WTC11 (cell line): ENCODE data around the gene VIT.

Experiments used
- CREB1 ChIP-seq: sonication (generic); formaldehyde crosslinking; IDR thresholded peaks from 2 replicates; pipeline ENCODE4 v1.8.0; 2023; ENCODE audit warnings: mild to moderate bottlenecking, missing genetic modification reagents
- CTCF ChIP-seq: fragments of 200-600 bp; IDR thresholded peaks from 2 replicates; pipeline ENCODE4 v1.8.0; 2022; ENCODE audit warnings: antibody characterized with exemption
- FOXJ3 ChIP-seq: sonication (generic); formaldehyde crosslinking; IDR thresholded peaks from 2 replicates; pipeline ENCODE4 v1.9.0; 2021; ENCODE audit warnings: missing genetic modification reagents, mild to moderate bottlenecking, borderline replicate concordance
- MAX ChIP-seq: sonication (generic); formaldehyde crosslinking; IDR thresholded peaks from 2 replicates; pipeline ENCODE4 v1.8.0; 2022; ENCODE audit warnings: mild to moderate bottlenecking, missing genetic modification reagents
- OVOL2 ChIP-seq: fragments of 250-450 bp; sonication (Bioruptor Pico); IDR thresholded peaks from 2 replicates; pipeline ENCODE4 v1.9.0; 2021; ENCODE audit warnings: mild to moderate bottlenecking, borderline replicate concordance
- TF ChIP-seq, protein P1 (sequence below): fragments of 250-450 bp; sonication (Bioruptor Pico); IDR thresholded peaks from 2 replicates; pipeline ENCODE4 v1.9.0; 2021; ENCODE audit warnings: mild to moderate bottlenecking
- TF ChIP-seq, protein P2 (sequence below): sonication (generic); formaldehyde crosslinking; IDR thresholded peaks from 2 replicates; pipeline ENCODE4 v1.8.0; 2022; ENCODE audit warnings: mild to moderate bottlenecking, missing genetic modification reagents
- TF ChIP-seq, protein P3 (sequence below): sonication (generic); formaldehyde crosslinking; IDR thresholded peaks from 2 replicates; pipeline ENCODE4 v1.8.1; 2023; ENCODE audit warnings: mild to moderate bottlenecking, missing genetic modification reagents, moderate library complexity

DNA sequence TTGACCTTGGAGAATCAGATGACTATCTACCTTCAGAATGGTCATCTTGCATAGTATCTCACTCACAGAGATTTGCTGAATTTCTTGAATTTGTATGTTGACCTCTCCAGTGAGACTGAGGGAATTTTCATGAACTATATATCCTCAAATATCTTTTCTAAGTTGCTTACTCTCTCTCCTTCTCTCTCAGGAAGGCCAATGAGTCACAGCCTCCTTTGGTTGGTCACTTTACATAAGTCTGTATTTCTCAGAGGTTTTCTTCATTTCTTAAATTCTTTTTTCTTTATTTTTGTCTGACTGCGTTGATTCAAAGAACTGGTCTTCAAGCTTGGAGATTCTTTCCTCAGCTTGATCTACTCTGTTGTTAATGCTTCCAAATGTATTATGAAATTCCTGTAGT, 51.7 kb downstream of the VIT start:
- TF ChIP-seq CTCF: no peak
- TF ChIP-seq, protein P1, sequence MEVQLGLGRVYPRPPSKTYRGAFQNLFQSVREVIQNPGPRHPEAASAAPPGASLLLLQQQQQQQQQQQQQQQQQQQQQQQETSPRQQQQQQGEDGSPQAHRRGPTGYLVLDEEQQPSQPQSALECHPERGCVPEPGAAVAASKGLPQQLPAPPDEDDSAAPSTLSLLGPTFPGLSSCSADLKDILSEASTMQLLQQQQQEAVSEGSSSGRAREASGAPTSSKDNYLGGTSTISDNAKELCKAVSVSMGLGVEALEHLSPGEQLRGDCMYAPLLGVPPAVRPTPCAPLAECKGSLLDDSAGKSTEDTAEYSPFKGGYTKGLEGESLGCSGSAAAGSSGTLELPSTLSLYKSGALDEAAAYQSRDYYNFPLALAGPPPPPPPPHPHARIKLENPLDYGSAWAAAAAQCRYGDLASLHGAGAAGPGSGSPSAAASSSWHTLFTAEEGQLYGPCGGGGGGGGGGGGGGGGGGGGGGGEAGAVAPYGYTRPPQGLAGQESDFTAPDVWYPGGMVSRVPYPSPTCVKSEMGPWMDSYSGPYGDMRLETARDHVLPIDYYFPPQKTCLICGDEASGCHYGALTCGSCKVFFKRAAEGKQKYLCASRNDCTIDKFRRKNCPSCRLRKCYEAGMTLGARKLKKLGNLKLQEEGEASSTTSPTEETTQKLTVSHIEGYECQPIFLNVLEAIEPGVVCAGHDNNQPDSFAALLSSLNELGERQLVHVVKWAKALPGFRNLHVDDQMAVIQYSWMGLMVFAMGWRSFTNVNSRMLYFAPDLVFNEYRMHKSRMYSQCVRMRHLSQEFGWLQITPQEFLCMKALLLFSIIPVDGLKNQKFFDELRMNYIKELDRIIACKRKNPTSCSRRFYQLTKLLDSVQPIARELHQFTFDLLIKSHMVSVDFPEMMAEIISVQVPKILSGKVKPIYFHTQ (CRISPR knock-in tag): no peak
- TF ChIP-seq, protein P2, sequence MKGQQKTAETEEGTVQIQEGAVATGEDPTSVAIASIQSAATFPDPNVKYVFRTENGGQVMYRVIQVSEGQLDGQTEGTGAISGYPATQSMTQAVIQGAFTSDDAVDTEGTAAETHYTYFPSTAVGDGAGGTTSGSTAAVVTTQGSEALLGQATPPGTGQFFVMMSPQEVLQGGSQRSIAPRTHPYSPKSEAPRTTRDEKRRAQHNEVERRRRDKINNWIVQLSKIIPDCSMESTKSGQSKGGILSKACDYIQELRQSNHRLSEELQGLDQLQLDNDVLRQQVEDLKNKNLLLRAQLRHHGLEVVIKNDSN (CRISPR knock-in tag): no peak
- TF ChIP-seq CREB1: no peak
- TF ChIP-seq OVOL2 (CRISPR knock-in tag): no peak
- TF ChIP-seq, protein P3, sequence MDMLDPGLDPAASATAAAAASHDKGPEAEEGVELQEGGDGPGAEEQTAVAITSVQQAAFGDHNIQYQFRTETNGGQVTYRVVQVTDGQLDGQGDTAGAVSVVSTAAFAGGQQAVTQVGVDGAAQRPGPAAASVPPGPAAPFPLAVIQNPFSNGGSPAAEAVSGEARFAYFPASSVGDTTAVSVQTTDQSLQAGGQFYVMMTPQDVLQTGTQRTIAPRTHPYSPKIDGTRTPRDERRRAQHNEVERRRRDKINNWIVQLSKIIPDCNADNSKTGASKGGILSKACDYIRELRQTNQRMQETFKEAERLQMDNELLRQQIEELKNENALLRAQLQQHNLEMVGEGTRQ: no peak
- TF ChIP-seq MAX: no peak
- no peak for TF ChIP-seq FOXJ3
